GM19238 (cell line): ENCODE data around the gene COLEC12.

Experiments used
- DNase-seq: peaks from one replicate; pipeline ENCODE4 v3.0.0; 2011; ENCODE audit warnings: low spot score; ENCODE audit not compliant: insufficient read length

Gene COLEC12

DNA sequence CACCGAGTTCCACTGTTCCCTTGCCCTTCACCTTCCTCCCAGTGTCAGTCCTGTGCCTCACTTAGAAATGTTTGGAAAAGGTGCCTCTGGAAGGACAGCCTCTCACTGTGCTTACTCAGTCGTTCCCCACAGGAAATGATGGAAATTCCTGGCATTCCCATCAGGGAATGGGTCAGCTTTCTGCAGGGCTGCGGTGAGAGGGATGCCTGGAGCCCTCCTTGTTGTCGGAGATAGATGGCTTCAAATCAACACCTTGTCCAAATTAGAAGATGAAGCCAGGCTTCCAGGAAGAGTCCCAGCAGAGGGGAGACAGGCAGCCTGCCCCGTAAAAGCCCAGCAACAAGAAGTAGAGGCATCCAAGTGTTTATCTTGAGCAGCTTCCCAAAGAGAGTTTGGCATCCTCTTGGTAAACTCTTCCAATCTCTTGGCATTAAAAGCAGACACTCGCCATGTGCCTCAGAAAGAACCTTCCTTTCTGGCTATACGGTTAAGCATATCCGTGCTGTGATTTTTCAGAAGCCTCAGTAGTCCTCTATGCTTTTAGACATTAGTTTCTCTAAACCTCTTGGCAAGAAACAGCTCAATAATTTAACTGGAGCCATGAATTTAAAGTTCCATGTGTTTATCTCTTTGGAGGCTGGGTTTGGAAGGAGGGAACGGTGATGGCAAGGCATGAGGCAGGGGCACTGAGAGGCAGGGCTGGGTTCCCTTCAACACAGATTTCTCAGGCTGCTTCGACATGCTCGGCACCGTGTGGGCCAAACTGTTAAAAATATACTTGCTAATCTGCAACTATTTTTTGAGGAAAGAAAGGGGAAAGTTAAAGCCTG, 25.1 kb downstream of the COLEC12 start:
- no peak for DNase-seq

- DNase-seq: no peak
These were observed 26.1 kb downstream of the COLEC12 start for GRCh38 chr18:474416-474815.

- no peak for DNase-seq
These were observed 26.7 kb downstream of the COLEC12 start for GRCh38 chr18:473802-474201.

- DNase-seq: no peak
These were observed 28.8 kb downstream of the COLEC12 start for GRCh38 chr18:471716-472115.

DNA sequence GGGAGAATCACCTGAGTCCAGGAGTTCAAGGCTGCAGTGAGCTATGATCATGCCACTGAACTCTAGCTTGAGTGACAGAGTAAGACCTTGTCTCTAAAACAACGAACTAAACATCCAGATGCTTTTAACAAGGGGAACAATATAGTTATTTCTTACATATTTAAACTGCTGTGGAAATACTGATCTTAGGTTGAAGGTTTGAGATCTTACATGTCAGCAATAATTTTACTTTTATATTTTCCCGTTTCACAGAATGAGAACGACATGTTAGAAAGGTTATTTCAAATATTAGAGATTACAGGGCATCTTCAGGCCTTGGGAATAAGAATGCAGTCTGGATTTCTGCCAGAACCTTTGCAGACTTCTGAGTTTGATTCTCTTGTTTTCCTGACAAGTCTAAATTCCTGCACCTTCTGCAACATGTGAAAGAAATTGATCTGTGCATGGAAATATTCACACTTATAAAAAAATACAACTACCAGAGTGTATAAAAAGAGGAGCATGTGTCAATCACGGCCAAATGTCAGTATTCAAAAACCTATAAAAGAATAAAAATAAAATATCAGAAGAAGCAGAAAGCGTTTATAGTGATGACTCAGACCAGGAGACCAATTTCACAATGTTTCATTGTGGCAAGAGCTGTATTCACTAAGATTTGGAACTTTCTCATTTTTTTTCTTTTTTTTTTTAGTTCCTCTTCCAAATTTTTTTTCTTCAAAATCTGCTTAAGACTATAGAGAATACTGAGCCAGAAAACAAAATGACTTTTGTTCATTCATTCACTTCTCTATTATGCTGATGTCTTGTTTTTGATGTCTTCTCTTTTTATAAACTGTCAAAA, 29.6 kb downstream of the COLEC12 start:
- DNase-seq: no peak

GRCh38 chr18:468955-469790, 31.3 kb downstream of the COLEC12 start:
- DNase-seq: no peak

DNA sequence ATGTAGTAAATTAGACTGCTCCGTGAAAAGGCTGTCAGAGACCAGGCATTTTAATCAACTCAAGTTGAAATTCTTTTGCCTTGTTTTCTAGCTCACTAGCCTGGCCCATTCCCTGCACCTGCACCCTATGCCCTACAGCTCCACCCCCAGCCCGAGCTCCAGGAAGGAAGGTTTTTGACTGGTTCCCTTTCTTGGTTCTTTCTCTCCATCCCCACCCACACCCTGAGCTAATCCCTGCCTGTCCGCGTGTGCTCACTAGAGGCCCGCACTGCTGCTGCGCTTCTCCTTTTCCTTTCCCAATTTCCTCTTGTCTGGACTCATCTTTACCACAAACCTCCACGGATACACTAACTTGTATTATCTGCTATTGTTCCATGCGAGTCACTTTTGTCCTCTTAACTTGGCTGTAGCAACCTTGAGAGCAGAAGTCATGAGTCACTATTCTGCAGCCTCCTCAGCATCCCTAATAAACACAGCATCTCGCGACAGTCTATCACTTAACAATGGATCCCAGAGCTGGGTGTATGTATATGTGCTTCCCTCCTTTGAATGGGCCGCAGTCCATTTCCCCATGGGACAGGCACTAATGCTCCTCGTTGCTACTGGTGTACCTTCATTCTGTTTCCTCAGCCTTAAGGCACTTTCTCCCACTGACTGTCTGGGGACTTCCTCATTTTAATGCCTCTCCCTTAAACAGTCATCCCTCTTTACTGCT, 36.5 kb downstream of the COLEC12 start:
- DNase-seq: no peak

GRCh38 chr18:463403-463802, 37.1 kb downstream of the COLEC12 start:
- no peak for DNase-seq

DNA sequence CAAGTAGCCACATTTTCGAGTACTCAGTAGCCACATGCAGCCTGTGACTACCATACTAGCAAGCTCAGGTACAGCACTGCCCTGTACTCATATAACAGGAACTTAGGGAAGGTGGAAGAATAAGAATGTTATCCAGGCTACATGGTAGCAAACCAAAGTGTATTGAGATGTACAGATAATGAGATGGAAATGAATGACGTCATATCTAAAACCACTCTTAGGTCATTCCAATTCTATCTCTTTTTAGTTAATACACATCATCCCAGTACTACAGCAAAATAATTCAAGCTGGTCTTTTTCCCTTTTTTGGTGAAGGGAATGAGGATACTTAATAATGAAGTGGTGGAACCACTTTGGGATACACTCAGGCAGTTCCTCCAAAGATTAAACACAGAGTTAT, 38.7 kb downstream of the COLEC12 start:
- DNase-seq: no peak

GRCh38 chr18:460791-461190, 39.7 kb downstream of the COLEC12 start:
- no peak for DNase-seq

- no peak for DNase-seq
These were observed 40.5 kb downstream of the COLEC12 start for GRCh38 chr18:459814-460593.

- no peak for DNase-seq
These were observed 42.7 kb downstream of the COLEC12 start for GRCh38 chr18:457521-458412.

- no peak for DNase-seq
These were observed 43.4 kb downstream of the COLEC12 start for GRCh38 chr18:457140-457519.

GRCh38 chr18:456361-457139, 44.0 kb downstream of the COLEC12 start:
- no peak for DNase-seq

DNA sequence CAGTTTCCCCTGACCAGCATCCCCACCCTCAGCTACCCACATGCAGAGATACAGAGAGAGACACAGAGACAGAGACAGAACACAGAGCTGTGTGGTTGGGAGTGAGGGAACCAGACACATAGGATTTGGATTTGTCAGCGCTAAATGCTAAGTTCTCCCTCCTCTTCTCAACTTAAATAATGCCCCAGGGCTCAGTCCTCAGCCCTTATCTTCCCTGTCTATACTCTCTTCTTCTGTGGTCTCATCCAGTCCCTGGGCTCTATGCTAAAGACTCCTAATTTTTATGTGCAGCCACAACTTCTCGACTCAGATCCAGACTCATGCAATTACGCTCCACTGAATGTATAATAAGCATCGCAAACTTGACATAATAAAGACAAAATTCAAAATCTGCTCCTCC, 47.1 kb downstream of the COLEC12 start:
- no peak for DNase-seq

- DNase-seq: no peak
These were observed 47.7 kb downstream of the COLEC12 start for GRCh38 chr18:452816-453215.

GRCh38 chr18:449374-449773, 51.1 kb downstream of the COLEC12 start:
- DNase-seq: no peak

GRCh38 chr18:448116-448790, 52.2 kb downstream of the COLEC12 start:
- DNase-seq: no peak
